ENCODE measurements around the gene MIPEP.

MIPEP gene

GRCh38 chr13:23683084-23683483, 206.1 kb downstream of the MIPEP start:
- Mint-ChIP-seq H3K4me3 (no peak overlapping the region), H3K9me3 (peaks cover 72% of the 10 kb centered on the region), H3K27ac (no peak overlapping the region), H3K4me1 (peaks cover 27% of the 10 kb centered on the region), H3K27me3 (ENCODE audit: low read depth, poor library complexity) (no peaks in the 10 kb centered on the region), H3K36me3 (ENCODE audit: low read depth) (peaks cover 9% of the 10 kb centered on the region)
- no peak for TF ChIP-seq CTCF (IDR thresholded peaks at IDR 0.05)
- no peak for DNase-seq

- TF ChIP-seq CTCF (IDR thresholded peaks at IDR 0.05), result no peak
- Mint-ChIP-seq H3K27ac (peak overlapping the region; percentile 86), H3K27me3 (ENCODE audit: low read depth, poor library complexity) (no peaks in the 10 kb centered on the region)
These were observed 208.1 kb downstream of the MIPEP start for GRCh38 chr13:23680845-23681669.

More at GRCh38 chr13:23680845-23681669, 208.1 kb downstream of the MIPEP start:
- Mint-ChIP-seq H3K9me3 (peaks cover 75% of the 10 kb centered on the region), H3K4me3 (no peak overlapping the region), H3K4me1 (peaks cover 35% of the 10 kb centered on the region), H3K36me3 (ENCODE audit: low read depth) (peaks cover 24% of the 10 kb centered on the region)
- no peak for DNase-seq

Data from nephron progenitor cell (in vitro differentiated cells).